SK-N-SH (cell line): ENCODE data around the gene CLEC16A.

Experiments
- CTCF ChIP-seq: fragments of 200-600 bp; sonication (generic); IDR thresholded peaks from 2 replicates; pipeline ENCODE4 v1.6.1; 2017; ENCODE audit warnings: antibody characterized with exemption, mild to moderate bottlenecking, moderate library complexity
- EP300 ChIP-seq, 2 experiments: IDR thresholded peaks; 2 replicates each; pipeline versions ENCODE4 v1.4.0 to v1.6.1; 2012; ENCODE audit warnings: borderline replicate concordance in 1 of 2, low read depth in 1 of 2, low read length in 1 of 2
- EZH2phosphoT487 ChIP-seq: fragments of 200-600 bp; sonication (generic); IDR thresholded peaks from 2 replicates; pipeline ENCODE4 v1.6.1; 2017; ENCODE audit warnings: low read depth, mixed run types, mild to moderate bottlenecking, antibody characterized with exemption, moderate library complexity, borderline replicate concordance
- FOXM1 ChIP-seq: IDR thresholded peaks from 2 replicates; pipeline ENCODE4 v1.4.0; 2012; ENCODE audit warnings: low read depth, mild to moderate bottlenecking
- POLR2AphosphoS5 ChIP-seq: IDR thresholded peaks from 2 replicates; pipeline ENCODE4 v1.6.1; 2012; ENCODE audit warnings: low read depth, low read length
- TAF1 ChIP-seq: IDR thresholded peaks from 2 replicates; pipeline ENCODE4 v1.6.1; 2012; ENCODE audit warnings: low read depth, mild to moderate bottlenecking, low read length, moderate library complexity, borderline replicate concordance
- USF2 ChIP-seq: fragments of 150-350 bp; IDR thresholded peaks from 2 replicates; pipeline ENCODE4 v1.6.1; 2017; ENCODE audit warnings: antibody characterized with exemption, low read length, low read depth, borderline replicate concordance

GRCh38 chr16:11109566-11109965 lies 165.2 kb downstream of the CLEC16A start:
- TF ChIP-seq CTCF (no peak), POLR2AphosphoS5 (no peak), TAF1 (no peak), FOXM1 (no peak), EZH2phosphoT487 (no peak), USF2 (no peak), EP300 (IDR thresholded peaks at IDR 0.05; ENCODE audit: borderline replicate concordance in 1 of 2, low read depth in 1 of 2, low read length in 1 of 2) (no peak)
